Measurements from ENCODE around the gene L1CAM.
A peak's percentile ranks its signal among the peaks of the same experiment; 100 is the strongest.
"Not testable (repeated sequence)": the region's sequence is repeated elsewhere in the genome, so short reads cannot be mapped to it uniquely, and the experiment has no call there.

The L1CAM gene

DNA sequence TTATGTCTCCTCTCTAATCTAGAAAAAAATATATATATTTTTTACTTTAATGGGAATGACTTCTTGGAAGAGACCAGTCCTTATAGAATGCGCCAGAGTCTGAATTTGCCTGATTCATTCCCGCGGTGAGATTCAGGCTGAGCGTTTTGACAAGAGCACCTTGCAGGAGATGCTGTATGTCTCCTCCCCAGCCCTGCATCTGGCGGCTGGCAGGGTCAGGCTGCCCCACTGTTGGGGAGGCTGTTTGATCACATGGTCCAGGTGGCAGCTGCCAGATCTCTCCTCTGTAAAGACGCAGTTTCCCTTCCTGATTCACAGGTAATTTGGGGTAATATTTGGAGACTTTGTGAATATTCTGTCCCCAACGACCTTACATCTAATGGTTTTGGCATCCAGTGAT is 65.4 kb downstream of the L1CAM start:
- H3K9ac ChIP-seq: no peak overlapping the region
- peak overlapping the region in 2 of 11 experiments; percentile 44 to 45; a peak in 1 of 22 replicates for H3K4me2 ChIP-seq
- H3K9me3 ChIP-seq (replicated peaks in 1 of 11): peaks cover 0 to 21% (median 4%) of the 10 kb centered on the region in 11 experiments; a peak in 5 of 22 replicates
- TF ChIP-seq Cebpa-rat (IDR thresholded peaks at IDR 0.05): no peak
- H3K27me3 ChIP-seq: peaks cover 44 to 91% (median 78%) of the 10 kb centered on the region in 11 experiments
- H3K4me3 ChIP-seq: no peak overlapping the region
- H4K20me1 ChIP-seq: peaks cover 0 to 21% (median 0%) of the 10 kb centered on the region in 11 experiments; a peak in 3 of 22 replicates
- H3K36me3 ChIP-seq: no peaks in the 10 kb centered on the region
- no peak overlapping the region for H3K27ac ChIP-seq
- peaks cover 20 to 56% (median 47%) of the 10 kb centered on the region in 10 experiments; a peak in 19 of 20 replicates for H3K4me1 ChIP-seq

DNA sequence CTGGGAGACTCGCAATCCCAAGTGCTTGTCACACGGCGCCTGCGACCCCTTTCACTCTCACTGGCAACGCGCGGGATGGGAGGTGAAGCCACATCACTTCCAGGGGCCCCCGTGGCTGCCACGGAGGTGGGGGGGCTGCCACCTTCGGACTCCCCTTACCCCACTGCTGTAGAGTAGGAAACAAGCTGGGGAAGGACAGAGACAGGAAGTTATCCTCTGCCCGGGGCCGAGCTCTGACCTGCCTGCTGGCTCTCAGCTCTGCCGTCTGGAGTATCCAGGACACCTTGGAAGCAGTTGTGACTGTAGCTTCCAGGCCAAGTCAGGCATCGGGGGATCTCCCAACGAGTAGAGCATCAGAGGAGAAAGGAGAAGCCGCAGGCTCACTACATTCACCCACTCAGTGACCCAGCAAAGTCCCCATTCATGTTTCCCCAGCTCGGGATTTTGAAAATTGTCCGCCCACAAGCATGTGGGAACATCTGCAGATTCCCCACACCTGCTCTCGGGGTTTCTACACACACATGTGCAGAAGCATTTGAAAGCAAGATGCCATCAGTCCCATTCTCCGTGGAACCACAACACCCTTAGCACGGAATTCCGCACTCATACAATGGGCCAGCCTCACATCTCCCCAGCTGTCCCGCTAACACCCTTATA is 66.5 kb downstream of the L1CAM start:
- H3K9me3 ChIP-seq (replicated peaks in 1 of 11): peaks cover 0 to 27% (median 4%) of the 10 kb centered on the region in 11 experiments; a peak in 7 of 22 replicates
- H3K4me3 ChIP-seq: peak overlapping the region; percentile 32 to 62 (median 48); a peak in 19 of 20 replicates
- no peak for TF ChIP-seq Cebpa-rat (IDR thresholded peaks at IDR 0.05)
- H3K4me1 ChIP-seq: peaks cover 30 to 67% (median 57%) of the 10 kb centered on the region in 10 experiments
- 0 out of 22 replicates have a peak overlapping the region, but pooled peaks of 1 of the 11 experiments have one; percentile 9 for H3K27ac ChIP-seq
- peak overlapping the region; percentile 65 to 83 (median 75) for H3K4me2 ChIP-seq
- H3K36me3 ChIP-seq: no peaks in the 10 kb centered on the region
- peaks cover 36 to 87% (median 73%) of the 10 kb centered on the region in 11 experiments for H3K27me3 ChIP-seq
- peaks cover 0 to 12% (median 0%) of the 10 kb centered on the region in 11 experiments; a peak in 2 of 22 replicates for H4K20me1 ChIP-seq
- peak overlapping the region; percentile 26 to 63 (median 49); a peak in 17 of 22 replicates for H3K9ac ChIP-seq

DNA sequence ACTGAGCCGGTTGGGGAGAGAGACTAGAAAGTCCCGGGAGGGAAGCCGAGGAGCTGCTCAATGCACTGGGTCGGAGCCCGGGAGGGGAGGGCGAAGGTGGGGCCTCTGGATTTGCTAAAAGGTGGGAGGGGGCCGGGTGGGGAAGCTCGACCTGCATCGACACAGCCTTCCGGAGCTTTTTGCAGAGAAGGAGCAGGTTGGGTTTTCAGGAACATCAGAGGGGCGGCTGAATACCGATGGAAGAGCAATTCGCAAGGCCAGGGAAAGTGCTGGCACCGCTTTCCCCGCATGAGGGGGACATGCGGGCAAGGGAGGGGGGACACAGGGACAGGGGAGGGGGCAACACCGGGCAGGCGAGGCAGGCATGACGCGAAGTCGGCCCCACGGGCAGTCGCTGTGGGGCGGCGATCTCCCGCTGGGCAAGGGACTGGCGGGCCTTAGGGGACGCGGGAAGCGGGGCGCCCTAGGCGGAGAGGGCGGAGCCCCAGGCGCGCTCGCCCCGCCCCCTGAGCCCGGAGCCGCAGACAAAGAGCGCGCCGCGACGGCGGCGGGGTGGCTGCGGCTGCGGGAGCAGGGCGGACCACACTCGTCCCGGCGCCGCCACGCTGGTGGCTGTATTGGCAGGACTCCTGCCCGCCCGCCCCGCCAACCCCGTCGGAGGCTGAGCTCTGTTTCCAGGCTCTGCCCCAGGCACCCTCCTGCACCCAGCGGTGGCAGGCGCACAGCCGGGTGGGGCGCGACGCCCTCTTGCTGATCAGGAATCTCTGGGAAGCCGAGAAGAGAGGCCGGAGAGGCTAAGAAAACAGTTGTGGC is 67.2 kb downstream of the L1CAM start:
- TF ChIP-seq Cebpa-rat (IDR thresholded peaks at IDR 0.05): no peak
- H3K9ac ChIP-seq: peak overlapping the region; percentile 26 to 63 (median 49); a peak in 17 of 22 replicates
- peaks cover 0 to 9% (median 0%) of the 10 kb centered on the region in 11 experiments; a peak in 2 of 22 replicates for H4K20me1 ChIP-seq
- H3K4me3 ChIP-seq: peak overlapping the region; percentile 32 to 62 (median 48)
- H3K27me3 ChIP-seq: peaks cover 37 to 85% (median 70%) of the 10 kb centered on the region in 11 experiments
- peaks cover 30 to 70% (median 61%) of the 10 kb centered on the region in 10 experiments for H3K4me1 ChIP-seq
- H3K27ac ChIP-seq: 0 out of 22 replicates have a peak overlapping the region, but pooled peaks of 1 of the 11 experiments have one; percentile 9
- H3K4me2 ChIP-seq: peak overlapping the region; percentile 65 to 83 (median 75)
- H3K36me3 ChIP-seq: no peaks in the 10 kb centered on the region
- H3K9me3 ChIP-seq (replicated peaks in 1 of 11): peaks cover 0 to 28% (median 4%) of the 10 kb centered on the region in 11 experiments; a peak in 7 of 22 replicates

DNA sequence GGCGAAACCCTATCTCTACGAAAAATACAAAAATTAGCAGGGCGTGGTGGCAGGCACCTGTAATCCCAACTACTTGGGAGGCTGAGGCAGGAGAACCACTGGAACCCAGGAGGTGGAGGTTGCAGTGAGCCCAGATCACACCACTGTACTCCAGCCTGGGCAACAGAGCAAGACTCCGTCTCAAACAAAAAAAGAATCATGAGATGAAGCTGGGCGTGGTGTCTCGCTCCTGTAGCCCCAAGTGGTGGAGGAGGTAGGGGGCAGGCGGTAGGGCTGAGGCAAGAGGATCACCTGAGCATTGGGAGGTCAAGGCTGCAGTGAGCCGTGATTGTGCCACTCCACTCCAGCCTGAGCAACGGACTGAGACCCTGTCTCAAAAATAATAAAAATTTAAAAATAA is 67.9 kb downstream of the L1CAM start:
- Histone ChIP-seq H3K9me3 (replicated peaks in 1 of 11) (peaks cover 0 to 28% (median 4%) of the 10 kb centered on the region in 11 experiments; a peak in 7 of 22 replicates), H3K4me2 (peak overlapping the region in 9 of 11 experiments; percentile 36 to 82 (median 71); a peak in 15 of 22 replicates), H3K4me1 (peaks cover 30 to 70% (median 61%) of the 10 kb centered on the region in 10 experiments), H3K27me3 (peaks cover 39 to 86% (median 73%) of the 10 kb centered on the region in 11 experiments)
- H3K9ac ChIP-seq, H3K4me3 ChIP-seq, H3K27ac ChIP-seq, H3K36me3 ChIP-seq, H4K20me1 ChIP-seq: not testable (repeated sequence)

DNA sequence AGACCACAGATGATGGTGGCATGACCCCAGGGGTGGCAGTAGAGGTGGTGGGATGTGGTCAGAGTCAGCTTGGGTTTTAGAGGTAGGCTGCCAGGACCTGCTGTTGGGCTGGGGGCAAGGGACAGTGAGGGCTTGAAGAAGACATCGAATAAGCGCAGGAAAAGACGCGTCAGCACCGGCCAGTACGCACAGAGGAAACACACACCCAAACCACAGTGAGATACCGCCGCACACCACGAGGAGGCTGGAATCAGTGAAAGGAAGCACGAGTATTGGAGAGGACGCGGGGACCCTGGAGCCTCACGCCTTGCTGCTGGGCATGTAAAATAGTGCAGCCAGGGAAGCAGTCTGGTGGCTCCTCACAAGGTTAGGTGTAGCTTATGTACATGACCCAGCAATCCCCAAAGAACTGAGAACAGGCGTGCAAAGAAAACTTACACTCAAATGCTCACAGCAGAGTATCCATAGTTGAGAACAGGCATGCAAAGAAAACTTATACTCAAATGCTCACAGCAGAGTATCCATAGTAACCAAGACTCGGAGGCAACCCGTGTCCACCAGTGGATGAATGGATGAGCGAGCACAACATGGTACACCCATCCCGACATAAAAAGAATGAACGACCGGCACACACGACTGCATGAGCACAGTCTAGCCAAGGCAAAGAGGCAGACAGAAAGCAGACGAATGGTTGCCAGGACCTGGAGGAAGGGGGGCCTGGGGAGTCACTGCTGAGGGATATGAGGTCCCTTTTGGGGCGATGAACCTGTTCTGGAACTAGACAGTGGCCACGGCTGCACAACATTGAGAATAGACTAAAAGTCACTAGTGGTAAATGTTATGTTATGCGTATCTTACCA is 68.9 kb downstream of the L1CAM start:
- Histone ChIP-seq H3K9ac (peak overlapping the region in 2 of 11 experiments; percentile 9 to 34; a peak in 2 of 22 replicates), H4K20me1 (peaks cover 0 to 9% (median 0%) of the 10 kb centered on the region in 11 experiments; a peak in 3 of 22 replicates), H3K4me3 (no peak overlapping the region), H3K4me1 (peaks cover 30 to 66% (median 59%) of the 10 kb centered on the region in 10 experiments), H3K4me2 (peak overlapping the region; percentile 36 to 82 (median 70)), H3K27me3 (peaks cover 42 to 88% (median 74%) of the 10 kb centered on the region in 11 experiments), H3K27ac (peak overlapping the region in 5 of 11 experiments; percentile 12 to 28 (median 19); a peak in 3 of 22 replicates), H3K9me3 (replicated peaks in 1 of 11) (peaks cover 0 to 28% (median 4%) of the 10 kb centered on the region in 11 experiments; a peak in 7 of 22 replicates), H3K36me3 (no peaks in the 10 kb centered on the region)
- no peak for TF ChIP-seq Cebpa-rat (IDR thresholded peaks at IDR 0.05)

DNA sequence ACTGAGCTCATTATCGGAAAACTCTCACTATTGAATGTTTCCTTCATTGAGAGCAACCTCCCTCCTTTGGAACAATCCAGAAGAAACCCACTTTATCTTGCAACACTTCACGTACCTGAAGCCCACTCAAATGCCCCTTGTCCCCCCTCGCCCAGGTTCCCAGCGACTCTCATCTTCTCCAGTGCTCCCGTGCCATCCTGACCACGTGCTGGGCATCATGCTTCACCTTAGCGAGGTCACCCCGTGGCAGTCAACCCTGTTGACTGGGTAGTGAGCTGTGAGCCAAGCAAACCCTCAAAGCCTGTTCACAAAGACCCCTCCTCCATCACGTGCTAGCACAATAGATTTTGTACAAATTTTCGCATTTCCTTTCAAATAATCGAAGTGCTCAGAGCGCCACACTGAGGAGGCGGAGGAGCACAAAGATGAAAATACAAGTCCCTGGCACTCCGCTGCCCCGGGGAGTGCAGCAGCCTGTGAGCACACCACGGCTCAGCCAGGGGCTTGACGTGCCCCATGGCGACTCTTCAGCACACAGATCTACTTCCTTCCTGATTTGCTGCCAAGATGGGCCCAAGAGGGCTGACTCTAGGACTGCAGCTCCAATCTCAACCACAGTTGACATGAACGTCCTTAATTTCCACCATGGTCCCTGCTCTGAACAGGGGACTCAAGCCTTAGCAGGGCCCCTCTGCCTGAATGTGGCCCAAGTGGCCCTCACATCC is 71.2 kb downstream of the L1CAM start:
- peak overlapping the region; percentile 7 to 70 (median 56) for H3K4me2 ChIP-seq

DNA sequence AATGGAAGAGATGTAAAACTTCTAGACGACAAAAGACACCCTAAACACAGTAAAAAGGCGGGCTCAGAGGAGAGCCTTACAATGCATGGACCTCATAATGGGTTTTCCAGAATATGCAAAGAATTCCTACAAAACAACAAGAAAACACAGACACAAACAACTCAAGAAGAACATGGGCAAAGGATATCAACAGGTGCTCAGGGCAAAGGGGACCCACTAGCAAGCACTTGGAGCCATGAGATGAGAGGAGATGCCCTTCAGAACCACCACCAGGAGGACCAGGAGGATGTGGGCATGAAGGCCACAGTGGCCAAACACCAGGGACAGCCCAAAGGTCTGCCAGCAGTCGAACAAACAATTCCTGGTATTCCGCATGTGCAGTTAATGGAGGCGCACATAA is 72.8 kb downstream of the L1CAM start:
- Histone ChIP-seq H3K4me1 (peaks cover 25 to 38% (median 35%) of the 10 kb centered on the region in 10 experiments), H3K27me3 (peaks cover 45 to 87% (median 75%) of the 10 kb centered on the region in 11 experiments), H3K4me3 (no peak overlapping the region), H3K27ac (no peak overlapping the region), H3K9me3 (replicated peaks in 1 of 11) (peaks cover 0 to 38% (median 15%) of the 10 kb centered on the region in 11 experiments; a peak in 9 of 22 replicates), H3K9ac (no peak overlapping the region), H3K36me3 (no peaks in the 10 kb centered on the region), H3K4me2 (no peak overlapping the region), H4K20me1 (peaks cover 0 to 4% (median 0%) of the 10 kb centered on the region in 11 experiments; a peak in 4 of 22 replicates)
- no peak for TF ChIP-seq Cebpa-rat (IDR thresholded peaks at IDR 0.05)

More for the DNA sequence above, 71.2 kb downstream of the L1CAM start:
- H3K9ac ChIP-seq: peak overlapping the region in 4 of 11 experiments; percentile 8 to 41 (median 16); a peak in 4 of 22 replicates
- H3K27ac ChIP-seq: peak overlapping the region in 8 of 11 experiments; percentile 24 to 65 (median 36); a peak in 13 of 22 replicates
- H3K27me3 ChIP-seq: peaks cover 56 to 89% (median 79%) of the 10 kb centered on the region in 11 experiments
- no peak overlapping the region for H3K4me3 ChIP-seq
- H3K9me3 ChIP-seq (replicated peaks in 1 of 11): peaks cover 0 to 37% (median 6%) of the 10 kb centered on the region in 11 experiments; a peak in 7 of 22 replicates
- H4K20me1 ChIP-seq: peaks cover 0 to 4% (median 0%) of the 10 kb centered on the region in 11 experiments; a peak in 4 of 22 replicates
- no peak for TF ChIP-seq Cebpa-rat (IDR thresholded peaks at IDR 0.05)
- H3K36me3 ChIP-seq: no peaks in the 10 kb centered on the region
- peaks cover 30 to 51% (median 45%) of the 10 kb centered on the region in 10 experiments for H3K4me1 ChIP-seq

Data from BLaER1 treated with 17β-estradiol and CSF1 and Interleukin-3, amounts not matched to agents 10 nM and 100 nM (cell line).